ENCODE measurements around the gene DSEL. TPM values are rescaled to one million over a fixed set of nuclear protein-coding genes. Genes with fewer than 3 reads are reported as not detected.

DSEL gene
- polyA plus RNA-seq, 3 donors = 0.03 to 0.05 TPM; not detected in 1

- Histone ChIP-seq H2AFZ (ENCODE audit: insufficient read depth, low read depth, low read length, poor library complexity, severe bottlenecking) (no peak overlapping the region), H3K27ac (ENCODE audit: low read depth in 1 of 2, low read length in 2 of 2) (no peak overlapping the region), H3K36me3 (replicated peaks in 1 of 2; ENCODE audit: control insufficient read depth in 1 of 2, insufficient read depth in 2 of 2, low read length in 2 of 2) (no peaks in the 10 kb centered on the region), H3K4me1 (ENCODE audit: control insufficient read depth in 1 of 2, insufficient read depth in 2 of 2, low read length in 2 of 2) (peaks cover 14 to 18% of the 10 kb centered on the region in 2 donors), H3K27me3 (ENCODE audit: control insufficient read depth in 2 of 2, insufficient read depth in 2 of 2, low read length in 2 of 2) (peaks cover 44 to 49% of the 10 kb centered on the region in 2 donors), H3K4me3 (replicated peaks in 1 of 3; ENCODE audit: low read depth in 2 of 3, low read length in 3 of 3) (no peak overlapping the region), H3K9me3 (replicated peaks in 1 of 2; ENCODE audit: control insufficient read depth in 1 of 2, insufficient read depth in 1 of 2, low read length in 2 of 2) (no peaks in the 10 kb centered on the region), H3K79me2 (ENCODE audit: insufficient read depth, low read length) (no peaks in the 10 kb centered on the region), H3K4me2 (replicated peaks; ENCODE audit: extremely low read depth, low read length, poor library complexity, severe bottlenecking) (no peak overlapping the region), H4K20me1 (ENCODE audit: insufficient read depth, low read length) (no peaks in the 10 kb centered on the region), H3K9ac (ENCODE audit: insufficient read depth, low read length, poor library complexity, severe bottlenecking) (no peak overlapping the region)
- intact Hi-C loops (cut with micrococcal nuclease) = no loop called here
- H3K27ac Mint-ChIP-seq = no peak overlapping the region
- peaks cover 34 to 52% (median 42%) of the 10 kb centered on the region in 3 donors for H3K27me3 Mint-ChIP-seq (ENCODE audit: low read depth in 3 of 3)
- H3K4me3 Mint-ChIP-seq = peak overlapping the region in 1 of 2 donors; percentile 24
- peaks cover 5 to 10% of the 10 kb centered on the region in 2 donors for H3K36me3 Mint-ChIP-seq
- peaks cover 4 to 23% (median 15%) of the 10 kb centered on the region in 7 donors for H3K9me3 Mint-ChIP-seq
- DNase-seq = no peak
- TF ChIP-seq CTCF (IDR thresholded peaks at IDR 0.05) = no peak
- peaks cover 19% of the 10 kb centered on the region for H3K4me1 Mint-ChIP-seq
- WGBS (ENCODE audit: insufficient coverage) = 100% methylated on average over 1 of the region's 3 CpGs
Observed at GRCh38 chr18:67514465-67514864, 2.1 kb downstream of the DSEL start.

- no peak overlapping the region for H3K4me3 ChIP-seq (replicated peaks in 1 of 3; ENCODE audit: low read depth in 2 of 3, low read length in 3 of 3)
- no peaks in the 10 kb centered on the region for H4K20me1 ChIP-seq (ENCODE audit: insufficient read depth, low read length)
- H3K36me3 ChIP-seq (replicated peaks in 1 of 2; ENCODE audit: control insufficient read depth in 1 of 2, insufficient read depth in 2 of 2, low read length in 2 of 2) = no peaks in the 10 kb centered on the region
- H3K27ac ChIP-seq (ENCODE audit: low read depth in 1 of 2, low read length in 2 of 2) = no peak overlapping the region
- intact Hi-C loops (cut with micrococcal nuclease) = no loop called here
- peaks cover 14 to 18% of the 10 kb centered on the region in 2 donors for H3K4me1 ChIP-seq (ENCODE audit: control insufficient read depth in 1 of 2, insufficient read depth in 2 of 2, low read length in 2 of 2)
- peaks cover 34 to 40% of the 10 kb centered on the region in 2 donors for H3K27me3 ChIP-seq (ENCODE audit: control insufficient read depth in 2 of 2, insufficient read depth in 2 of 2, low read length in 2 of 2)
- Mint-ChIP-seq H3K27me3 (ENCODE audit: low read depth in 3 of 3) (peaks cover 27 to 41% (median 36%) of the 10 kb centered on the region in 3 donors), H3K4me3 (no peak overlapping the region), H3K4me1 (peaks cover 19% of the 10 kb centered on the region), H3K36me3 (peaks cover 5 to 10% of the 10 kb centered on the region in 2 donors), H3K9me3 (peaks cover 4 to 23% (median 17%) of the 10 kb centered on the region in 7 donors), H3K27ac (no peak overlapping the region)
- WGBS (ENCODE audit: insufficient coverage) = 20% methylated on average over 1 of the region's 3 CpGs
- H2AFZ ChIP-seq (ENCODE audit: insufficient read depth, low read depth, low read length, poor library complexity, severe bottlenecking) = no peak overlapping the region
- no peak overlapping the region for H3K9ac ChIP-seq (ENCODE audit: insufficient read depth, low read length, poor library complexity, severe bottlenecking)
- H3K9me3 ChIP-seq (replicated peaks in 1 of 2; ENCODE audit: control insufficient read depth in 1 of 2, insufficient read depth in 1 of 2, low read length in 2 of 2) = no peaks in the 10 kb centered on the region
- H3K4me2 ChIP-seq (replicated peaks; ENCODE audit: extremely low read depth, low read length, poor library complexity, severe bottlenecking) = no peak overlapping the region
- H3K79me2 ChIP-seq (ENCODE audit: insufficient read depth, low read length) = no peaks in the 10 kb centered on the region
- DNase-seq = no peak
- TF ChIP-seq CTCF (IDR thresholded peaks at IDR 0.05) = no peak
Observed at GRCh38 chr18:67513280-67513679, 3.2 kb downstream of the DSEL start.
